HG03175 (cell line): ENCODE data around the gene LARP4B.
"Not testable (repeated sequence)": the region's sequence is repeated elsewhere in the genome, so short reads cannot be mapped to it uniquely, and the experiment has no call there.

ENCODE experiments used
- ATAC-seq: cut with Tn5 transposase; IDR thresholded peaks from one replicate; pipeline ENCODE4 v1.9.1; 2021; ENCODE audit warnings: mild to moderate bottlenecking, moderate library complexity; ENCODE audit not compliant: unreplicated experiment

Gene LARP4B

GRCh38 chr10:958856-959255 is 27.4 kb upstream of the LARP4B start:
- ATAC-seq = no peak

GRCh38 chr10:958106-958505 is 26.6 kb upstream of the LARP4B start:
- no peak for ATAC-seq

- no peak for ATAC-seq
Observed at GRCh38 chr10:955820-956217, 24.3 kb upstream of the LARP4B start.

GRCh38 chr10:955127-955819 is 23.8 kb upstream of the LARP4B start:
- no peak for ATAC-seq

- ATAC-seq = no peak
Observed at GRCh38 chr10:954396-954795, 22.9 kb upstream of the LARP4B start.

GRCh38 chr10:953836-954235 is 22.3 kb upstream of the LARP4B start:
- no peak for ATAC-seq

- ATAC-seq = no peak
Observed at GRCh38 chr10:949446-949845, 17.9 kb upstream of the LARP4B start.

GRCh38 chr10:948347-948746 is 16.8 kb upstream of the LARP4B start:
- no peak for ATAC-seq

- ATAC-seq = no peak
Observed at GRCh38 chr10:947881-948280, 16.4 kb upstream of the LARP4B start.

GRCh38 chr10:947051-947450 is 15.5 kb upstream of the LARP4B start:
- ATAC-seq = no peak

GRCh38 chr10:945778-946177 is 14.3 kb upstream of the LARP4B start:
- ATAC-seq = no peak

- peak; percentile 52 for ATAC-seq
Observed at GRCh38 chr10:944034-944831, 12.7 kb upstream of the LARP4B start.

GRCh38 chr10:943334-944033 is 12.0 kb upstream of the LARP4B start:
- peak; percentile 43 for ATAC-seq

GRCh38 chr10:938941-939678 is 7.6 kb upstream of the LARP4B start:
- ATAC-seq = no peak

GRCh38 chr10:934746-935406 is 3.4 kb upstream of the LARP4B start:
- no peak for ATAC-seq

GRCh38 chr10:934165-934564 is 2.7 kb upstream of the LARP4B start:
- not testable (repeated sequence) for ATAC-seq

- no peak for ATAC-seq
Observed at GRCh38 chr10:932589-932988, 1.1 kb upstream of the LARP4B start.

- peak; percentile 1 for ATAC-seq
Observed at GRCh38 chr10:930625-931325, 730 bp downstream of the LARP4B start.

GRCh38 chr10:929960-930624 is 1.4 kb downstream of the LARP4B start:
- ATAC-seq = no peak
